GM12878 (cell line): ENCODE results near the gene LARGE1. TPM values are rescaled to one million over a fixed set of nuclear protein-coding genes. Genes with fewer than 3 reads are reported as not detected.

ENCODE experiments used
- ATAC-seq: fragments of 200-7000 bp; cut with Tn5 transposase; 3 replicates; pipeline ENCODE4 v1.9.1; 2020; ENCODE audit warnings: mild to moderate bottlenecking, moderate library complexity
- BruUV-seq: library from RNA; stranded (reverse); fragments of 400-500 nt; replicated peaks from 2 replicates; lab custom pipeline; 2021; lab: Mats Ljungman, UMichigan
- CTCF ChIA-PET: fragments of 300-600 bp; sonication (Branson Sonifier 250); formaldehyde crosslinking; extraction: SDS; loops from one replicate; lab custom pipeline; 2021; ENCODE audit warnings: inconsistent platforms; lab: Yijun Ruan, JAX
- POLR2A ChIA-PET: fragments of 350-600 bp; formaldehyde crosslinking; extraction: SDS; loops from one replicate; lab custom pipeline; 2021; ENCODE audit warnings: inconsistent platforms; lab: Charles Lee
- RAD21 ChIA-PET: fragments of 300-600 bp; sonication (Branson Sonifier 250); formaldehyde crosslinking; loops from one replicate; lab custom pipeline; 2023; ENCODE audit warnings: antibody characterized with exemption; ENCODE audit not compliant: unreplicated experiment; lab: Charles Lee
- SMC1A ChIA-PET: fragments of 300-600 bp; sonication (Branson Sonifier 250); formaldehyde crosslinking; loops from one replicate; lab custom pipeline; 2023; ENCODE audit not compliant: unreplicated experiment, uncharacterized antibody; lab: Charles Lee
- DNase-seq: peaks from one replicate; pipeline ENCODE4 v3.0.0-alpha.2; 2011; ENCODE audit warnings: low read depth, low spot score
- FAIRE-seq: peaks from 3 replicates; lab custom pipeline; 2011; peaks lifted over from hg19 to GRCh38; lab: Jason Lieb, UNC
- H2AFZ ChIP-seq: 2 replicates; pipeline ENCODE4 v1.6.0; 2011; ENCODE audit warnings: low read depth, low read length, control low read depth; ENCODE audit not compliant: control insufficient read depth
- H3K27ac ChIP-seq: 2 replicates; pipeline ENCODE4 v1.5.1; 2011; ENCODE audit warnings: control low read depth; ENCODE audit not compliant: control insufficient read depth, insufficient read depth
- H3K27me3 ChIP-seq, 2 experiments: replicated peaks in 1 of 2; 2 replicates each; pipeline versions ENCODE4 v1.6.0 to v1.6.1; 2011; ENCODE audit warnings: low read length in 1 of 2; ENCODE audit not compliant: control insufficient read depth in 2 of 2, insufficient read depth in 2 of 2
- H3K36me3 ChIP-seq, 2 experiments: 2 replicates each; pipeline ENCODE4 v1.5.1; 2011; ENCODE audit warnings: low read length in 1 of 2; ENCODE audit not compliant: control insufficient read depth in 2 of 2, insufficient read depth in 2 of 2
- H3K4me1 ChIP-seq: 2 replicates; pipeline ENCODE4 v1.6.1; 2011; ENCODE audit warnings: mild to moderate bottlenecking, low read length, moderate library complexity, mixed read lengths; ENCODE audit not compliant: control insufficient read depth, insufficient read depth
- H3K4me2 ChIP-seq: 2 replicates; pipeline ENCODE4 v1.6.0; 2011; ENCODE audit warnings: control low read depth; ENCODE audit not compliant: control insufficient read depth, insufficient read depth
- H3K4me3 ChIP-seq: fragments of 200-600 bp; sonication (generic); 2 replicates; pipeline ENCODE4 v1.5.1; 2016
- H3K79me2 ChIP-seq: 2 replicates; pipeline ENCODE4 v1.6.0; 2011; ENCODE audit warnings: low read length; ENCODE audit not compliant: control insufficient read depth, insufficient read depth
- H3K9ac ChIP-seq: 2 replicates; pipeline ENCODE4 v1.8.0; 2011; ENCODE audit warnings: low read length, control low read depth, mixed read lengths; ENCODE audit not compliant: control insufficient read depth, insufficient read depth
- H3K9me3 ChIP-seq: replicated peaks from 3 replicates; pipeline ENCODE4 v1.5.1; 2011; ENCODE audit warnings: mild to moderate bottlenecking, low read length; ENCODE audit not compliant: control insufficient read depth, insufficient read depth
- H4K20me1 ChIP-seq: 2 replicates; pipeline ENCODE4 v1.6.0; 2011; ENCODE audit not compliant: control insufficient read depth, insufficient read depth
- CHD2 ChIP-seq: IDR thresholded peaks from 2 replicates; pipeline ENCODE4 v1.6.1; 2011; ENCODE audit warnings: low read depth, low read length, improper control_type of control experiment, borderline replicate concordance
- CREM ChIP-seq: IDR thresholded peaks from 2 replicates; pipeline ENCODE4 v1.6.1; 2014; ENCODE audit warnings: antibody characterized with exemption, low read depth
- ESRRA ChIP-seq: IDR thresholded peaks from 2 replicates; pipeline ENCODE4 v1.6.1; 2012; ENCODE audit warnings: mild to moderate bottlenecking, low read length, improper control_type of control experiment
- NFYB ChIP-seq: IDR thresholded peaks from 2 replicates; pipeline ENCODE4 v1.6.1; 2011; ENCODE audit warnings: low read depth, mild to moderate bottlenecking, low read length, improper control_type of control experiment, moderate library complexity; ENCODE audit not compliant: insufficient read depth
- SUPT20H ChIP-seq: IDR thresholded peaks from 2 replicates; pipeline ENCODE4 v1.6.1; 2011; ENCODE audit warnings: low read depth, mild to moderate bottlenecking, low read length, moderate library complexity, borderline replicate concordance; ENCODE audit not compliant: control insufficient read depth
- TCF12 ChIP-seq: IDR thresholded peaks from 2 replicates; pipeline ENCODE4 v1.6.1; 2011; ENCODE audit warnings: low read depth, mild to moderate bottlenecking, low read length
- TCF3 ChIP-seq: IDR thresholded peaks from 2 replicates; pipeline ENCODE4 v1.6.1; 2012; ENCODE audit warnings: low read depth, mild to moderate bottlenecking, low read length, borderline replicate concordance; ENCODE audit not compliant: insufficient read depth
- ZNF24 ChIP-seq: fragments of 450-650 bp; IDR thresholded peaks from 2 replicates; pipeline ENCODE4 v1.6.1; 2017; ENCODE audit warnings: antibody characterized with exemption, mild to moderate bottlenecking
- ZNF274 ChIP-seq: IDR thresholded peaks from one replicate; pipeline ENCODE4 v1.8.0; 2011; ENCODE audit not compliant: insufficient read length, insufficient read depth
- WGBS: methylation state at CpG from one replicate; pipeline ENCODE4 v1.1.6; 2016; ENCODE audit warnings: low lambda C conversion rate; ENCODE audit not compliant: insufficient replicate concordance, insufficient coverage; ENCODE audit errors: missing lambda C conversion rate; 5-methylcytosine and 5-hydroxymethylcytosine counted together
- in situ Hi-C: fragments of 300-500 bp; cut with MboI; formaldehyde crosslinking; loops from 9 replicates; pipeline ENCODE4 v1.14.3; 2018; ENCODE audit warnings: mixed read lengths
- intact Hi-C: fragments of 100-400 bp; cut with micrococcal nuclease; formaldehyde crosslinking; loops from one replicate; pipeline ENCODE4 v1.14.2; 2022; ENCODE audit not compliant: unreplicated experiment
- polyA plus RNA-seq, 11 experiments: library from polyadenylated mRNA; depleted of rRNA in 4 of 11; unstranded in 6 of 11; stranded (reverse) in 5 of 11; fragments of >200 nt; fragmentation: Nextera tagmentation in 4 of 11; fragmentation: Illumina TruSeq in 1 of 11; extraction: Ambion mirVana in 4 of 11; extraction: Trizol in 1 of 11; gene quantifications; 1 replicate in 1 of 11; 2 replicates in 10 of 11; pipeline versions ENCODE4 v1.2.1 to v1.2.3, GENCODE V29; 2011 to 2016; ENCODE audit warnings: inconsistent platforms in 2 of 11, missing spikeins in 2 of 11, low read depth in 1 of 11
- total RNA-seq, 4 experiments: library from RNA; depleted of rRNA in 3 of 4; stranded (reverse); fragments of >200 nt in 3 of 4; fragmentation: Illumina TruSeq in 1 of 4; extraction: Trizol in 1 of 4; gene quantifications; 2 replicates each; pipeline versions ENCODE4 v1.2.1 to v1.2.3, GENCODE V29; 2013 to 2021

LARGE1 gene
- total and polyA plus RNA-seq, 10 of the 15 experiments (the other 5 are each of a cell fraction or from before 2014, with no cell fraction given), result 3.2 to 41.4 (median 17.3) TPM

DNA sequence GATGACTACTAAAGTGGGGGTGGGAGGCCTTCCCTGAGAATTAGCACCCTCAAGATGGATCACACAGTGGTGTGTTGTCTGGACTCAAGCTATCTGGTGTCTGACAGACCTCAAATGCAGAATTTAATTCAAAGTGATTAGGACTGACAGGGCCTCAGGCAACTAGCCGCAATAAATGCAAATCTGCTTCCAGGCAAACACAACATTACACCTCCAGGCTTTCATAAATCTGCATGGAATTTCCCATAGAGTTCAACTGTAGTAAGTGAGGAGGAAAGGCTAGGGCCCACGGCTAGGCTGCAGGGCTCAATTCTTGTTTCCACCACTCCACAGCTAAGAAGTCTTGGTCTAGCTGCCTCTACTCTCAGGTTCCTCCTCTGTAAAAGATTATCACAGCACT, 331.4 kb downstream of the LARGE1 start:
- no peak overlapping the region for H3K4me2 ChIP-seq
- H3K4me3 ChIP-seq, result no peak overlapping the region
- ChIA-PET POLR2A (interaction anchor here (0.6 kb wide), 1 partner anchor 25 kb away, joined by 3 read pairs; no protein-coding TSS in a partner anchor), CTCF (no interaction called here), SMC1A (no interaction called here), RAD21 (no interaction called here)
- no peaks in the 10 kb centered on the region for H3K9me3 ChIP-seq
- H3K4me1 ChIP-seq, result no peaks in the 10 kb centered on the region
- WGBS, result 97% methylated on average over 2 of the region's 2 CpGs
- ATAC-seq, result no peak
- H2AFZ ChIP-seq, result no peak overlapping the region
- no peak overlapping the region for H3K9ac ChIP-seq
- H4K20me1 ChIP-seq, result no peaks in the 10 kb centered on the region
- no TSS peak for BruUV-seq
- no peaks in the 10 kb centered on the region for H3K27me3 ChIP-seq
- H3K27ac ChIP-seq, result no peak overlapping the region
- TF ChIP-seq CHD2 (no peak), TCF12 (no peak), TCF3 (no peak), CREM (no peak), ZNF274 (no peak), NFYB (no peak), ESRRA (no peak), ZNF24 (no peak), SUPT20H (no peak)
- H3K79me2 ChIP-seq, result no peaks in the 10 kb centered on the region
- no peak for FAIRE-seq
- no peak for DNase-seq
- H3K36me3 ChIP-seq, result no peaks in the 10 kb centered on the region
- intact Hi-C loops, result no loop called here
- in situ Hi-C loops, result no loop called here
